Gastrocnemius medialis (tissue), 4 donors: ENCODE data around the gene LDHAL6A. TPM values are rescaled to one million over a fixed set of nuclear protein-coding genes. Genes with fewer than 3 reads are reported as not detected.

Source experiments
- ATAC-seq, 2 donors: fragments of 150-250 bp; one replicate each; pipeline ENCODE4 v1.9.1; 2016
- DNase-seq, 2 donors: peaks; one replicate each; pipeline ENCODE4 v3.0.0-alpha.2; 2019
- H3K27ac ChIP-seq, 4 donors: fragments of 200-600 bp; sonication (generic); 1 replicate in 1 of 4; 2 replicates in 3 of 4; pipeline ENCODE4 v1.5.1; 2016 to 2018; ENCODE audit warnings: mild to moderate bottlenecking in 2 of 4, moderate library complexity in 1 of 4
- H3K27me3 ChIP-seq, 3 donors: fragments of 200-600 bp; sonication (generic) in 2 of 3; 1 replicate in 1 of 3; 2 replicates in 2 of 3; pipeline versions ENCODE4 v1.5.1 to v1.6.0; 2016 to 2019; ENCODE audit warnings: mild to moderate bottlenecking in 1 of 3, moderate library complexity in 1 of 3
- H3K36me3 ChIP-seq, 2 donors: fragments of 200-600 bp; sonication (generic) in 1 of 2; one replicate each; pipeline ENCODE4 v1.5.1; 2017 to 2018
- H3K4me1 ChIP-seq, 2 donors: fragments of 200-600 bp; sonication (generic) in 1 of 2; one replicate each; pipeline ENCODE4 v1.5.1; 2016 to 2017; ENCODE audit warnings: mild to moderate bottlenecking in 2 of 2
- H3K4me3 ChIP-seq, 4 donors: fragments of 200-600 bp; sonication (generic) in 3 of 4; 1 replicate in 1 of 4; 2 replicates in 3 of 4; pipeline ENCODE4 v1.5.1; 2016 to 2019; ENCODE audit warnings: mild to moderate bottlenecking in 2 of 4
- H3K9me3 ChIP-seq, 3 donors: fragments of 200-600 bp; sonication (generic) in 2 of 3; 1 replicate in 1 of 3; 2 replicates in 2 of 3; pipeline ENCODE4 v1.5.1; 2016 to 2019
- CTCF ChIP-seq, 5 experiments: fragments of 450-650 bp in 3 of 5; fragments of 200-600 bp in 2 of 5; sonication (generic) in 2 of 5; IDR thresholded peaks in 4 of 5; conservative IDR thresholded peaks in 1 of 5; 1 replicate in 4 of 5; 2 replicates in 1 of 5; pipeline ENCODE4 v1.5.1; 2016 to 2019; ENCODE audit warnings: antibody characterized with exemption in 5 of 5, mild to moderate bottlenecking in 3 of 5, moderate library complexity in 3 of 5
- POLR2A ChIP-seq, 2 donors: fragments of 450-650 bp; IDR thresholded peaks; one replicate each; pipeline ENCODE4 v1.6.1; 2017; ENCODE audit warnings: antibody characterized with exemption in 2 of 2, mild to moderate bottlenecking in 2 of 2, moderate library complexity in 2 of 2
- in situ Hi-C, 4 donors: fragments of 200-750 bp; cut with MboI; loops; one replicate each; pipeline versions ENCODE4 v1.15.0 to v1.8.0; 2017; ENCODE audit warnings: low sequenced_read_pairs in 4 of 4
- intact Hi-C: fragments of 100-400 bp; cut with DNase I; formaldehyde crosslinking; loops from one replicate; pipeline ENCODE4 v1.15.1; 2023; ENCODE audit warnings: low total_unique reads
- total RNA-seq, 4 donors: library from RNA; depleted of rRNA; stranded (reverse); fragments of >200 nt; gene quantifications; one replicate each; pipeline versions ENCODE4 v1.1.0 to v1.2.3, GENCODE V29; 2016

Gene LDHAL6A
- total RNA-seq, 4 donors from 2014 or later: not detected

DNA sequence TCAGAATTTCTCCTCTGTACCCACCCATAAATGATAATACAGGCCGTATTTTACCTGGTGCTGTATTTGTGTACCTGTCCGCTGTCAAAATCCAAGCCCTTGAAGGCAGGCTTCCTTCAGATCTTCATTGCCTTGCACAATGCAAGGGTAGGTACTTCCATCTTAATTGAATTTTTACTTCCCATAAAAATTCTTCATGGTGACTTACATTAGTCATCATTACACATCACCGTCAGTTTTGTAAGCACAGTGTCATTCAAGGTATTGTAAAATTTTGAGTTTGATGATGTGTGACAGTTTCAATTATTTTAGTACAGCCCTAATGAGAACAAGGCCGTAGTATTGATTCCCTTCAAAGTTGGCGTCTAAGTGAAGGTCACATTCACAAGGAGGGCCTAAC, 71.9 kb downstream of the LDHAL6A start:
- Histone ChIP-seq H3K4me1 (peaks cover 26 to 30% of the 10 kb centered on the region in 2 donors), H3K27ac (peak overlapping the region; percentile 91 to 98 (median 96)), H3K36me3 (no peaks in the 10 kb centered on the region), H3K27me3 (no peaks in the 10 kb centered on the region), H3K4me3 (peak overlapping the region; percentile 70 to 99 (median 97)), H3K9me3 (no peaks in the 10 kb centered on the region)
- in situ Hi-C loops: loop anchor here in 1 of 4 donors (10.0 kb wide), 1 partner anchor 203 kb away; the partner anchor contains the start of genes GTF2H1 and HPS5
- no peak for TF ChIP-seq POLR2A (IDR thresholded peaks at IDR 0.05)
- no peak for TF ChIP-seq CTCF (IDR thresholded peaks at IDR 0.05 in 4 of 5, conservative IDR thresholded peaks at IDR 0.05 in 1 of 5)
- DNase-seq: no peak
- intact Hi-C loops: loop anchor here (1.0 to 5.0 kb wide), 3 partner anchors 133 to 205 kb away; partner anchors contain the start of genes GTF2H1, HPS5 and LDHA
- peak; percentile 3 to 14 for ATAC-seq

Other genes starting within 250 kb of the LDHAL6A start
- gene SAA4, start 219.1 kb upstream of the LDHAL6A start, total RNA-seq: 1 to 10 TPM in 2 of 4 donors, not detected in 2; 2.5 to 3.9 TPM
- gene SAA2, start 207.2 kb upstream of the LDHAL6A start, total RNA-seq: 10 to 100 TPM in 3 of 4 donors, 1 to 10 TPM in 1; 2.0 to 67.5 (median 42.8) TPM
- gene SAA1, start 189.6 kb upstream of the LDHAL6A start, total RNA-seq: 100 to 1,000 TPM in 2 of 4 donors, 10 to 100 TPM in 1, 1 to 10 TPM in 1; 5.7 to 145 (median 89.3) TPM
- gene HPS5, start 133.7 kb upstream of the LDHAL6A start, total RNA-seq: 10 to 100 TPM in 2 of 4 donors, 1 to 10 TPM in 2; 5.3 to 13.1 (median 9.7) TPM
- 10 to 100 TPM; 30.9 to 45.6 (median 33.2) TPM for gene GTF2H1, start 133.3 kb upstream of the LDHAL6A start, total RNA-seq
- gene LDHA, start 61.3 kb upstream of the LDHAL6A start, total RNA-seq: 1,000 to 10,000 TPM in 1 of 4 donors, 100 to 1,000 TPM in 3; 354 to 1,010 (median 500) TPM
- gene LDHC, start 43.5 kb upstream of the LDHAL6A start, total RNA-seq: 1 to 10 TPM in 1 of 4 donors, under 1 TPM in 1, not detected in 2; 0.67 to 1.4 TPM
- gene TSG101, start 71.1 kb downstream of the LDHAL6A start, total RNA-seq: 100 to 1,000 TPM; 106 to 180 (median 170) TPM
- gene UEVLD, start 132.9 kb downstream of the LDHAL6A start, total RNA-seq: 10 to 100 TPM; 27.4 to 58.8 (median 30.3) TPM
- 10 to 100 TPM in 1 of 4 donors, 1 to 10 TPM in 2, not detected in 1; 4.5 to 14.1 (median 4.5) TPM for gene MISFA, start 143.9 kb downstream of the LDHAL6A start, total RNA-seq
- gene SPTY2D1, start 178.5 kb downstream of the LDHAL6A start, total RNA-seq: 10 to 100 TPM; 13.3 to 21.7 (median 17.7) TPM
- 1 to 10 TPM; 1.7 to 3.6 (median 2.8) TPM for gene TMEM86A, start 242.9 kb downstream of the LDHAL6A start, total RNA-seq